Mucosa of descending colon (tissue), 3 donors: Measurements from ENCODE around the gene INO80. TPM values are rescaled to one million over a fixed set of nuclear protein-coding genes. Genes with fewer than 3 reads are reported as not detected.
A peak's percentile ranks its signal among the peaks of the same experiment; 100 is the strongest.
"Not testable (repeated sequence)": the region's sequence is repeated elsewhere in the genome, so short reads cannot be mapped to it uniquely, and the experiment has no call there.

ENCODE experiments used
- ATAC-seq: fragments of 200-7000 bp; cut with Tn5 transposase; one replicate; pipeline ENCODE4 v1.9.1; 2020; ENCODE audit warnings: mild to moderate bottlenecking, moderate library complexity
- DNase-seq, 3 donors: peaks; one replicate each; pipeline ENCODE4 v3.0.0-alpha.2; 2020
- H3K36me3 ChIP-seq: fragments of 200-600 bp; one replicate; pipeline ENCODE4 v1.8.0; 2021; ENCODE audit warnings: low read depth, mild to moderate bottlenecking
- H3K4me1 ChIP-seq: fragments of 200-600 bp; one replicate; pipeline ENCODE4 v1.8.0; 2021; ENCODE audit warnings: low read depth, mild to moderate bottlenecking
- H3K4me3 ChIP-seq: fragments of 200-600 bp; one replicate; pipeline ENCODE4 v1.8.0; 2021; ENCODE audit warnings: mild to moderate bottlenecking
- H3K9me3 ChIP-seq: fragments of 200-600 bp; one replicate; pipeline ENCODE4 v1.8.0; 2021; ENCODE audit warnings: mild to moderate bottlenecking
- CTCF ChIP-seq: fragments of 200-600 bp; IDR thresholded peaks from one replicate; pipeline ENCODE4 v1.8.0; 2022; ENCODE audit warnings: antibody characterized with exemption, mild to moderate bottlenecking
- intact Hi-C, 2 donors: fragments of 100-400 bp; cut with DNase I in 1 of 2; cut with micrococcal nuclease in 1 of 2; formaldehyde crosslinking; loops; one replicate each; pipeline versions ENCODE4 v1.11.0 to v1.11.1; 2022; cut with DNase I, micrococcal nuclease
- total RNA-seq, 3 donors: library from RNA; stranded (reverse); fragmentation: NEBNext Ultra II Directional in 2 of 3; extraction: Animal tissue kit (Norgen Biotek cat#: 25700) in 2 of 3; gene quantifications; one replicate each; pipeline versions ENCODE4 v1.2.1 to v1.2.4, GENCODE V29; 2021 to 2023
- donor health status: DM: no; HTN: no; CAD: no; lungs with moderate emphysema.
- donor health status: DM: no; HTN: no; CAD: no.
- donor health status: DM: no; HTN: yes; CAD: no.

The INO80 gene
- total RNA-seq, 3 donors from 2014 or later = 22.7 to 28.0 (median 26.3) TPM

DNA sequence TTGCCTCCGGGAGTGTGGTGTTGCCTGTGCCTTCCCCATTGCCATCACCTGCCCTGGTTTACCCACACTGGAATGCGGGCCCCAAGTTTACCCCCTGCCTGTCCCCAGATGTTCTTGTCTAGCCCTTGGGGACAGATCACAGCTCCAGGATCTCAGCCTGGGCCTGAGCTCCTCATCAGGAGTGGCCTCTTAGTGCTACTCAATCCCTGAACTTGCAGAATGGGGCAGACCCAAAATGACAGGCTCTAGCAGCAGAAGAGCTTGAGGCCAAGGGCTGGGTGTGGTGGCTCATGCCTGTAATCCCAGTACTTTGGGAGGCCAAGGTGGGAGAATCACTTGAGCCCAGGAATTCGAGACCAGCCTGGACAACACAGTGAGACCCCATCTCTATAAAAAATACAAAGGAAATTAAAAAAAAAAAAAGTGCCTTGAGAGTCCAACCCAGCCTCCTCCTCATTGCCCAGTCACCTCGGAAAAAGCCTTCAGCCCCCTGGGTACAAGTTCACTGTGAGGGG is 159.0 kb downstream of the INO80 start:
- ATAC-seq = no peak
- Histone ChIP-seq H3K4me1 (peaks cover 12% of the 10 kb centered on the region), H3K4me3 (no peak overlapping the region), H3K36me3 (no peaks in the 10 kb centered on the region), H3K9me3 (no peaks in the 10 kb centered on the region)
- no peak for DNase-seq
- no peak for TF ChIP-seq CTCF
- intact Hi-C loops = no loop called here

GRCh38 chr15:40956541-40956982 is 159.5 kb downstream of the INO80 start:
- no peak for DNase-seq
- Histone ChIP-seq H3K4me3 (no peak overlapping the region), H3K4me1 (peaks cover 12% of the 10 kb centered on the region), H3K9me3 (no peaks in the 10 kb centered on the region), H3K36me3 (no peaks in the 10 kb centered on the region)
- ATAC-seq = no peak
- intact Hi-C loops = no loop called here
- TF ChIP-seq CTCF = no peak

DNA sequence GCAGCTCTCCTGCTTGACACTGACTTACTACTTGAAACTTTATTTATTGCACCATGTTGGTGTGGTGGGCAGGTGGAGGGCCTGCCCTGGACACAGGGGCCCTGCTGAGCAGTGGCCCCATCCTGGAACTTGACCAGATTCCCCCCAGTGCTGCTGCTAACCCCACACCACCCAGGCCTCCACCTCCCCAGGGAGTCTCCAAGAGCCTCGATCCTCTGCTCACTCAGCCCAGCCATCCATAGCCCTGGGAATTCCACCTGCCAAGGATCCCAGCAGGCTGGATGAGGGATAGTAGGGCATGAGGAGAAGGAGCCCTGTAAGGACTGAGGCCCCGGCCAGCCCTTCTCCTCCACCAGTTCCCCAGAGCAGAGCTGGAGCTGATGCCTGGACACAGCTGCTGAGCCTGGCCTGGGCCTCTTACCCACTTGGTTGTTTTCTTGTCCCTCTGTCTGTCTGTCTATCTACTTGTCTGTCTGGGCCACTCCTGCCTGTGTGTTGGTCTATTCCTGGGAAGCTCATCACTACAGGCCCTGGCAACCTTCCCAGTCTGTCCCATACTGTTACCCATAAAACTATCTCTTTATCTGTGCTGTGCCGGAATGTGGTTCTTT is 160.0 kb downstream of the INO80 start:
- H3K4me1 ChIP-seq = peaks cover 12% of the 10 kb centered on the region
- ATAC-seq (no peak), DNase-seq (peak in 1 of 3 donors; percentile 27)
- H3K4me3 ChIP-seq = no peak overlapping the region
- no peak for TF ChIP-seq CTCF
- H3K9me3 ChIP-seq = no peaks in the 10 kb centered on the region
- intact Hi-C loops = no loop called here
- no peaks in the 10 kb centered on the region for H3K36me3 ChIP-seq

DNA sequence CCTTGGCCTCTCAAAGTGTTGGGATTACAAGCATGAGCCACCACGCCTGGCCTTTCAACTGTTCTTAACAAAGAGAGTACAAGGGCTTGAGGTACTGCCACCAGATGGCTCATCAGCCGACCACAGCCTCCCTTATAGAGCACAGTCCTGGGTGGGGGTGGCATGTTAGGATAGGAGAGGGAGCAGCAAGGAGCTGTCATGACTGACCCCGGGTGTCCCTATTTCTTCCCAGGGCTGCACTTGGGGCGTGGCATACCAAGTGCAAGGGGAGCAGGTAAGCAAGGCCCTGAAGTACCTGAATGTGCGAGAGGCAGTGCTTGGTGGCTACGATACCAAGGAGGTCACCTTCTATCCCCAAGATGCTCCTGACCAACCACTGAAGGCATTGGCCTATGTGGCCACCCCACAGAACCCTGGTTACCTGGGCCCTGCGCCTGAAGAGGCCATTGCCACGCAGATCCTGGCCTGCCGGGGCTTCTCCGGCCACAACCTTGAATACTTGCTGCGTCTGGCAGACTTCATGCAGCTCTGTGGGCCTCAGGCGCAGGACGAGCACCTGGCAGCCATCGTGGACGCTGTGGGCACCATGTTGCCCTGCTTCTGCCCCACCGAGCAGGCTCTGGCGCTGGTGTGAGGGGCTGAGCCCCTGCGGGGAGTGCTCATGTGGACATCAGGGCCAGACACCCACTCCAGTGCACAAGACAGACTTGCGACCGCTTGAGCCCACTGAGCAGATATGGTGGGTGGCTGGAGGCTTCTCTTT is 160.8 kb downstream of the INO80 start:
- no peak for ATAC-seq

GRCh38 chr15:40954158-40954848 is 161.8 kb downstream of the INO80 start:
- H3K9me3 ChIP-seq, H3K4me3 ChIP-seq, DNase-seq, H3K36me3 ChIP-seq, ATAC-seq, intact Hi-C loops: not testable (repeated sequence)
- H3K4me1 ChIP-seq = peaks cover 15% of the 10 kb centered on the region

More for the DNA sequence above, 160.8 kb downstream of the INO80 start:
- Histone ChIP-seq H3K4me3 (no peak overlapping the region), H3K36me3 (no peaks in the 10 kb centered on the region), H3K9me3 (no peaks in the 10 kb centered on the region), H3K4me1 (peaks cover 12% of the 10 kb centered on the region)
- no peak for TF ChIP-seq CTCF
- DNase-seq = peak in 1 of 3 donors; percentile 49
- intact Hi-C loops = no loop called here

- peak overlapping the region; percentile 36 for H3K4me3 ChIP-seq
- ATAC-seq (no peak), DNase-seq (peak in 1 of 3 donors; percentile 62)
- peaks cover 16% of the 10 kb centered on the region for H3K4me1 ChIP-seq
- intact Hi-C loops = no loop called here
- TF ChIP-seq CTCF = no peak
- H3K36me3 ChIP-seq = no peaks in the 10 kb centered on the region
- H3K9me3 ChIP-seq = no peaks in the 10 kb centered on the region
These were observed 162.4 kb downstream of the INO80 start for GRCh38 chr15:40953713-40954074.
